ENCODE data around the gene SRSF2. TPM values are rescaled to one million over a fixed set of nuclear protein-coding genes. Genes with fewer than 3 reads are reported as not detected.

The SRSF2 gene
- total and polyA plus RNA-seq, 7 donors = 57.9 to 135 (median 108) TPM

- 69 to 82% (median 75%) methylated on average over 12 of the region's 12 CpGs for WGBS, 3 donors
- no peak for TF ChIP-seq CTCF (IDR thresholded peaks at IDR 0.05)
- H3K27me3 ChIP-seq (ENCODE audit: insufficient read depth in 3 of 3, low read length in 2 of 3) = no peaks in the 10 kb centered on the region
Measured at GRCh38 chr17:76685366-76685765, 51.8 kb downstream of the SRSF2 start.

GRCh38 chr17:76684756-76685155, 52.4 kb downstream of the SRSF2 start:
- intact Hi-C loops (cut with DNase I) = loop anchor here in 1 of 2 donors (2.0 to 5.0 kb wide), 2 partner anchors 28 to 167 kb away; no protein-coding TSS in a partner anchor
- H3K27me3 ChIP-seq (ENCODE audit: insufficient read depth in 3 of 3, low read length in 2 of 3) = no peaks in the 10 kb centered on the region
- no peak overlapping the region for H3K4me3 ChIP-seq
- no peak for TF ChIP-seq CTCF (IDR thresholded peaks at IDR 0.05)
- no peak overlapping the region for H3K27ac ChIP-seq
- H3K9me3 ChIP-seq = no peaks in the 10 kb centered on the region
- DNase-seq = no peak
- 77 to 88% (median 80%) methylated on average over 6 to 7 of the region's 7 CpGs for WGBS, 3 donors
- no peak for ATAC-seq
- peaks cover 30% of the 10 kb centered on the region for H3K4me1 ChIP-seq
- H3K36me3 ChIP-seq (ENCODE audit: insufficient read depth in 1 of 2, low read depth in 1 of 2) = peaks cover 0 to 43% of the 10 kb centered on the region in 2 donors

More at GRCh38 chr17:76685366-76685765, 51.8 kb downstream of the SRSF2 start:
- Histone ChIP-seq H3K27ac (no peak overlapping the region), H3K9me3 (no peaks in the 10 kb centered on the region), H3K4me3 (no peak overlapping the region), H3K4me1 (peaks cover 33% of the 10 kb centered on the region), H3K36me3 (ENCODE audit: insufficient read depth in 1 of 2, low read depth in 1 of 2) (peaks cover 0 to 41% of the 10 kb centered on the region in 2 donors)
- intact Hi-C loops (cut with DNase I) = loop anchor here in 1 of 2 donors (2.0 to 5.0 kb wide), 2 partner anchors 27 to 168 kb away; no protein-coding TSS in a partner anchor
- DNase-seq = no peak
- no peak for ATAC-seq

Other genes starting within 250 kb of the SRSF2 start
- gene RHBDF2, start 235.9 kb downstream of the SRSF2 start, total RNA-seq = 10 to 100 TPM in 3 of 4 donors, 1 to 10 TPM in 1; 6.6 to 23.1 (median 12.4) TPM
- 10 to 100 TPM; 11.2 to 14.7 (median 13.9) TPM for gene RHBDF2, start 235.9 kb downstream of the SRSF2 start, polyA plus RNA-seq
- 10 to 100 TPM in 3 of 4 donors, 1 to 10 TPM in 1; 9.5 to 14.6 (median 11.9) TPM for gene CYGB, start 199.6 kb downstream of the SRSF2 start, total RNA-seq
- 10 to 100 TPM in 1 of 3 donors, 1 to 10 TPM in 2; 6.4 to 12.6 (median 8.1) TPM for gene CYGB, start 199.6 kb downstream of the SRSF2 start, polyA plus RNA-seq
- 1 to 10 TPM in 2 of 4 donors, under 1 TPM in 2; 0.18 to 1.7 (median 1.0) TPM for gene PRCD, start 197.3 kb downstream of the SRSF2 start, total RNA-seq
- gene PRCD, start 197.3 kb downstream of the SRSF2 start, polyA plus RNA-seq = 1 to 10 TPM; 1.2 to 1.6 (median 1.3) TPM
- gene ST6GALNAC2, start 151.5 kb downstream of the SRSF2 start, total RNA-seq = 10 to 100 TPM in 3 of 4 donors, 1 to 10 TPM in 1; 8.1 to 17.8 (median 13.0) TPM
- 1 to 10 TPM; 1.2 to 8.7 (median 7.6) TPM for gene ST6GALNAC2, start 151.5 kb downstream of the SRSF2 start, polyA plus RNA-seq
- 1 to 10 TPM in 2 of 4 donors, under 1 TPM in 2; 0.42 to 3.6 (median 0.88) TPM for gene ST6GALNAC1, start 93.6 kb downstream of the SRSF2 start, total RNA-seq
- gene ST6GALNAC1, start 93.6 kb downstream of the SRSF2 start, polyA plus RNA-seq = under 1 TPM; 0.38 to 0.58 (median 0.53) TPM
- gene MXRA7, start 26.4 kb downstream of the SRSF2 start, total RNA-seq = 10 to 100 TPM; 40.8 to 75.1 (median 52.0) TPM
- 10 to 100 TPM; 34.6 to 43.2 (median 37.6) TPM for gene MXRA7, start 26.4 kb downstream of the SRSF2 start, polyA plus RNA-seq
- 10 to 100 TPM; 30.8 to 61.9 (median 53.6) TPM for gene JMJD6, start 10.7 kb downstream of the SRSF2 start, total RNA-seq
- gene JMJD6, start 10.7 kb downstream of the SRSF2 start, polyA plus RNA-seq = 10 to 100 TPM; 32.3 to 81.9 (median 51.6) TPM
- gene METTL23, start 10.5 kb downstream of the SRSF2 start, total RNA-seq = 10 to 100 TPM; 19.0 to 27.0 (median 24.3) TPM
- 10 to 100 TPM; 30.8 to 54.0 (median 36.5) TPM for gene METTL23, start 10.5 kb downstream of the SRSF2 start, polyA plus RNA-seq
- 10 to 100 TPM; 18.7 to 26.5 (median 22.0) TPM for gene MFSD11, start 788 bp upstream of the SRSF2 start, total RNA-seq
- 10 to 100 TPM; 10.1 to 27.4 (median 10.3) TPM for gene MFSD11, start 788 bp upstream of the SRSF2 start, polyA plus RNA-seq
- under 1 TPM in 2 of 4 donors, not detected in 2; 0.06 to 0.34 TPM for gene MGAT5B, start 131.1 kb upstream of the SRSF2 start, total RNA-seq
- gene MGAT5B, start 131.1 kb upstream of the SRSF2 start, polyA plus RNA-seq = under 1 TPM in 2 of 3 donors, not detected in 1; 0.03 to 0.04 TPM